GM12878 (cell line): ENCODE results near the gene AZU1.

Source experiments
- BACH1 ChIP-seq: fragments of 450-650 bp; IDR thresholded peaks from 2 replicates; pipeline ENCODE4 v1.6.1; 2017; ENCODE audit warnings: mild to moderate bottlenecking, borderline replicate concordance
- CREM ChIP-seq: IDR thresholded peaks from 2 replicates; pipeline ENCODE4 v1.6.1; 2014; ENCODE audit warnings: antibody characterized with exemption, low read depth
- EP300 ChIP-seq, 2 experiments: fragments of 150-350 bp in 1 of 2; IDR thresholded peaks; 2 replicates each; pipeline ENCODE4 v1.6.1; 2011 to 2012; ENCODE audit warnings: low read depth in 2 of 2, low read length in 2 of 2, borderline replicate concordance in 1 of 2, improper control_type of control experiment in 1 of 2, inconsistent platforms in 1 of 2; ENCODE audit not compliant: control insufficient read depth in 1 of 2
- GABPA ChIP-seq: IDR thresholded peaks from 2 replicates; pipeline ENCODE4 v1.6.1; 2014; ENCODE audit warnings: antibody characterized with exemption, low read depth, mild to moderate bottlenecking, inconsistent platforms
- HDAC2 ChIP-seq: fragments of 200-600 bp; sonication (generic); IDR thresholded peaks from 2 replicates; pipeline ENCODE4 v1.6.1; 2017
- NFIC ChIP-seq: IDR thresholded peaks from 2 replicates; pipeline ENCODE4 v1.6.1; 2012; ENCODE audit warnings: low read depth, mild to moderate bottlenecking, inconsistent platforms, low read length, moderate library complexity
- SIX5 ChIP-seq: IDR thresholded peaks from 2 replicates; pipeline ENCODE4 v1.6.1; 2011; ENCODE audit warnings: mild to moderate bottlenecking, low read depth, low read length, moderate library complexity; ENCODE audit not compliant: severe bottlenecking
- SREBF2 ChIP-seq: IDR thresholded peaks from 2 replicates; pipeline ENCODE4 v1.6.1; 2012; ENCODE audit warnings: mild to moderate bottlenecking, low read length
- SUPT20H ChIP-seq: IDR thresholded peaks from 2 replicates; pipeline ENCODE4 v1.6.1; 2011; ENCODE audit warnings: low read depth, mild to moderate bottlenecking, low read length, moderate library complexity, borderline replicate concordance; ENCODE audit not compliant: control insufficient read depth
- TARDBP ChIP-seq: IDR thresholded peaks from 2 replicates; pipeline ENCODE4 v1.6.1; 2016; ENCODE audit warnings: borderline replicate concordance
- TCF3 ChIP-seq: IDR thresholded peaks from 2 replicates; pipeline ENCODE4 v1.6.1; 2012; ENCODE audit warnings: low read depth, mild to moderate bottlenecking, low read length, borderline replicate concordance; ENCODE audit not compliant: insufficient read depth
- YY1 ChIP-seq: IDR thresholded peaks from 2 replicates; pipeline ENCODE4 v1.6.1; 2011; ENCODE audit warnings: low read depth, mild to moderate bottlenecking, low read length
- ZZZ3 ChIP-seq: IDR thresholded peaks from 2 replicates; pipeline ENCODE4 v1.6.1; 2011; ENCODE audit warnings: low read depth; ENCODE audit not compliant: control insufficient read depth, insufficient read length
- TF ChIP-seq, protein P1 (sequence below), 3 experiments: IDR thresholded peaks in 2 of 3; conservative IDR thresholded peaks in 1 of 3; 2 replicates each; pipeline ENCODE4 v1.5.1; 2011; ENCODE audit warnings: low read depth in 3 of 3, low read length in 3 of 3, mild to moderate bottlenecking in 3 of 3, control low read depth in 2 of 3, moderate library complexity in 2 of 3, inconsistent platforms in 1 of 3, mixed read lengths in 1 of 3; ENCODE audit not compliant: control insufficient read depth in 2 of 3, insufficient read depth in 1 of 3; ENCODE audit errors: extremely low read depth in 1 of 3

DNA sequence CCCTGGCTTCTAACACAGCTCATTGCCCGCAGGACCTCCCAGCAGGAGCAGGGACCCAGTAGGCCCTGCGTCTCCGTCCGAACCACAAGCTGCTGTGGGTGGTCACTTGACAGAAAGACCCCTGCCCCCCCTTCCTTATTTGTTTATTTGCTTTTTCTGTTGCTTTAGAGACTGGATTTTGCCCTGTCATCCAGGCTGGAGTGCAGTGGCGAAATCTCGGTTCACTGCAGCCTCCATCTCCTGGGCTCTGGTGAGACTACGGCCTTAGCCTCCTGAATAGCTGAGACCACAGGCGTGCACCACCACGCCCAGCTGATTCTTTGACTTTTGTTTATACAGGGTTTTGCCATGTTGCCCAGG is 38.0 kb upstream of the AZU1 start:
- TF ChIP-seq, protein P1, sequence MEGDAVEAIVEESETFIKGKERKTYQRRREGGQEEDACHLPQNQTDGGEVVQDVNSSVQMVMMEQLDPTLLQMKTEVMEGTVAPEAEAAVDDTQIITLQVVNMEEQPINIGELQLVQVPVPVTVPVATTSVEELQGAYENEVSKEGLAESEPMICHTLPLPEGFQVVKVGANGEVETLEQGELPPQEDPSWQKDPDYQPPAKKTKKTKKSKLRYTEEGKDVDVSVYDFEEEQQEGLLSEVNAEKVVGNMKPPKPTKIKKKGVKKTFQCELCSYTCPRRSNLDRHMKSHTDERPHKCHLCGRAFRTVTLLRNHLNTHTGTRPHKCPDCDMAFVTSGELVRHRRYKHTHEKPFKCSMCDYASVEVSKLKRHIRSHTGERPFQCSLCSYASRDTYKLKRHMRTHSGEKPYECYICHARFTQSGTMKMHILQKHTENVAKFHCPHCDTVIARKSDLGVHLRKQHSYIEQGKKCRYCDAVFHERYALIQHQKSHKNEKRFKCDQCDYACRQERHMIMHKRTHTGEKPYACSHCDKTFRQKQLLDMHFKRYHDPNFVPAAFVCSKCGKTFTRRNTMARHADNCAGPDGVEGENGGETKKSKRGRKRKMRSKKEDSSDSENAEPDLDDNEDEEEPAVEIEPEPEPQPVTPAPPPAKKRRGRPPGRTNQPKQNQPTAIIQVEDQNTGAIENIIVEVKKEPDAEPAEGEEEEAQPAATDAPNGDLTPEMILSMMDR (IDR thresholded peaks at IDR 0.05 in 2 of 3, conservative IDR thresholded peaks at IDR 0.05 in 1 of 3; ENCODE audit: control insufficient read depth in 2 of 3, extremely low read depth in 1 of 3, insufficient read depth in 1 of 3, low read depth in 3 of 3, low read length in 3 of 3): no peak
- no peak for TF ChIP-seq TARDBP
- no peak for TF ChIP-seq YY1
- no peak for TF ChIP-seq TCF3
- no peak for TF ChIP-seq CREM
- TF ChIP-seq ZZZ3: no peak
- TF ChIP-seq SREBF2: no peak
- no peak for TF ChIP-seq GABPA
- no peak for TF ChIP-seq EP300 (IDR thresholded peaks at IDR 0.05; ENCODE audit: borderline replicate concordance in 1 of 2, control insufficient read depth in 1 of 2, low read depth in 2 of 2, low read length in 2 of 2)
- TF ChIP-seq SIX5: no peak
- TF ChIP-seq NFIC: no peak
- no peak for TF ChIP-seq HDAC2
- TF ChIP-seq SUPT20H: no peak
- TF ChIP-seq BACH1: no peak
